Colonic mucosa (tissue), 4 donors: ENCODE measurements around the gene MCU. TPM values are rescaled to one million over a fixed set of nuclear protein-coding genes. Genes with fewer than 3 reads are reported as not detected.
"Not testable (repeated sequence)": the region's sequence is repeated elsewhere in the genome, so short reads cannot be mapped to it uniquely, and the experiment has no call there.

Experiments
- DNase-seq: peaks from one replicate; pipeline ENCODE4 v3.0.0-alpha.2; 2020
- H3K27ac ChIP-seq: fragments of 200-600 bp; one replicate; pipeline ENCODE4 v1.8.0; 2021
- H3K27me3 ChIP-seq: fragments of 200-600 bp; one replicate; pipeline ENCODE4 v1.8.0; 2021
- H3K36me3 ChIP-seq: fragments of 200-600 bp; one replicate; pipeline ENCODE4 v1.8.0; 2021
- H3K4me1 ChIP-seq: fragments of 200-600 bp; one replicate; pipeline ENCODE4 v1.8.0; 2021; ENCODE audit warnings: mild to moderate bottlenecking
- H3K4me3 ChIP-seq: fragments of 200-600 bp; one replicate; pipeline ENCODE4 v1.8.0; 2021
- H3K9ac ChIP-seq, 2 donors: one replicate each; pipeline ENCODE4 v1.7.0; 2013; ENCODE audit warnings: control low read depth in 2 of 2, low read depth in 2 of 2, low read length in 2 of 2
- H3K9me3 ChIP-seq: fragments of 200-600 bp; one replicate; pipeline ENCODE4 v1.8.0; 2021
- intact Hi-C: fragments of 100-400 bp; cut with DNase I; formaldehyde crosslinking; loops from one replicate; pipeline ENCODE4 v1.14.1; 2022
- total RNA-seq, 2 donors: library from RNA; stranded (reverse); fragmentation: NEBNext Ultra II Directional in 1 of 2; extraction: Animal tissue kit (Norgen Biotek cat#: 25700) in 1 of 2; gene quantifications; one replicate each; pipeline ENCODE4 v1.2.1, GENCODE V29; 2021
- TF ChIP-seq, protein P1 (sequence below): fragments of 200-600 bp; IDR thresholded peaks from one replicate; pipeline ENCODE4 v1.8.0; 2022; ENCODE audit warnings: antibody characterized with exemption, mild to moderate bottlenecking
- donor health status: healthy.
- donor health status: DM: no; HTN: no; CAD: no.
- donor health status: DM: no; HTN: no; CAD: no.

The MCU gene
- total RNA-seq, 2 donors from 2014 or later = 88.7 to 109 TPM

DNA sequence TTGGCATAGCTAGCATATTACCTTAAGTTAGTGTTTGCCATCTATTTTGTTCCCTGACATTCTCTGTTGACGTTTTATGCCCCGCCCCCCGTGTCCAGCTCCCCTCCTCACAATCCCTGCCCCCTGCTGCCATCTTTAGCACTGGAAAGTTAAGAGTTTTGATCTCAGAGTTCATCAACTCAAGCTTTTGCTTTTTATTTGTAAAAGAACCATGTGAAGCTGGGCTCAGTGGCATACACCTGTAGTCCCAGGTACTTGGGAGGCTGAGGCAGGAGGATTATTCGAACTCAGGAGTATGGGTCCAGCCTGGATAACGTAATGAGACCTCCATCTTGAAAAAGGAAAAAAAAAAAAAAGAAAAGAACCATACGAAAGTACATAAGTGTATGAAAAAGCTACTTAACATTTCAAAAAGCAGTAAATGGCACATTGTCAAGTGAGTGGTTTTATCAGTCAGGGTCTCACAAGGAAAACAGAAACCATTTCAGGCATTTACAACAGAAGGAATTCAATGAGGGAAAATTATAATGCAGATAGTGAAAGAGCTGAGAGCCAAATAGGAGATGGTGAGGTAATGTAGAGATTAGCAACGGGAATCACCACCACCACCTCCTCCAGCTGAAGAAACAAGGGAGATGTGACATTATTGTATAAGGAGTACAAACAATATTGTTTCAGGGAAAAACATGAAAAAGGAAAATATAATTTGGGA is 64.9 kb downstream of the MCU start:
- no peaks in the 10 kb centered on the region for H3K4me1 ChIP-seq
- TF ChIP-seq, protein P1, sequence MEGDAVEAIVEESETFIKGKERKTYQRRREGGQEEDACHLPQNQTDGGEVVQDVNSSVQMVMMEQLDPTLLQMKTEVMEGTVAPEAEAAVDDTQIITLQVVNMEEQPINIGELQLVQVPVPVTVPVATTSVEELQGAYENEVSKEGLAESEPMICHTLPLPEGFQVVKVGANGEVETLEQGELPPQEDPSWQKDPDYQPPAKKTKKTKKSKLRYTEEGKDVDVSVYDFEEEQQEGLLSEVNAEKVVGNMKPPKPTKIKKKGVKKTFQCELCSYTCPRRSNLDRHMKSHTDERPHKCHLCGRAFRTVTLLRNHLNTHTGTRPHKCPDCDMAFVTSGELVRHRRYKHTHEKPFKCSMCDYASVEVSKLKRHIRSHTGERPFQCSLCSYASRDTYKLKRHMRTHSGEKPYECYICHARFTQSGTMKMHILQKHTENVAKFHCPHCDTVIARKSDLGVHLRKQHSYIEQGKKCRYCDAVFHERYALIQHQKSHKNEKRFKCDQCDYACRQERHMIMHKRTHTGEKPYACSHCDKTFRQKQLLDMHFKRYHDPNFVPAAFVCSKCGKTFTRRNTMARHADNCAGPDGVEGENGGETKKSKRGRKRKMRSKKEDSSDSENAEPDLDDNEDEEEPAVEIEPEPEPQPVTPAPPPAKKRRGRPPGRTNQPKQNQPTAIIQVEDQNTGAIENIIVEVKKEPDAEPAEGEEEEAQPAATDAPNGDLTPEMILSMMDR = no peak
- no peaks in the 10 kb centered on the region for H3K27me3 ChIP-seq
- no peak overlapping the region for H3K9ac ChIP-seq
- no peak for DNase-seq
- intact Hi-C loops = no loop called here
- no peaks in the 10 kb centered on the region for H3K36me3 ChIP-seq
- no peaks in the 10 kb centered on the region for H3K9me3 ChIP-seq
- no peak overlapping the region for H3K4me3 ChIP-seq
- H3K27ac ChIP-seq = no peak overlapping the region

DNA sequence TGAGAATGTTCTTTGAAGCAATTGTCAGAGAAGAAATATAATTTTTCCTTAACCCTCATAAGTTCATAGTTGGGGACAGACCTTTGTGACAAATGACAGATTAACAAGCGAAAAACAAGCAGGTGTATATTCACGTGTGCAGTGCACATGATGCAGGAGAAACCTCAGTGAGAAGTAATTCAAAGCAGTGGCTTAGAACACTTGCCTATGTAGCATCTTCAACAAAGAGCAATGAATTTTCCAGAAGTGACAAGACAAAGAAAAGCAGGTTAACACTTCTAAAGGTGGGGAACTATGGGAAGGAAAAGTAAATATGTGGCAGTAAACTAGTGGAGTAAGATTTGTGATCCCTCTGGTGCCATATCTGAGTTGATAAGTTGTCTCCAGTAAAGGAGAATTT is 65.8 kb downstream of the MCU start:
- no peak for DNase-seq
- intact Hi-C loops = no loop called here
- TF ChIP-seq, protein P1 = no peak
- Histone ChIP-seq H3K4me1 (no peaks in the 10 kb centered on the region), H3K27ac (no peak overlapping the region), H3K4me3 (no peak overlapping the region), H3K36me3 (no peaks in the 10 kb centered on the region), H3K27me3 (no peaks in the 10 kb centered on the region), H3K9ac (no peak overlapping the region), H3K9me3 (no peaks in the 10 kb centered on the region)

DNA sequence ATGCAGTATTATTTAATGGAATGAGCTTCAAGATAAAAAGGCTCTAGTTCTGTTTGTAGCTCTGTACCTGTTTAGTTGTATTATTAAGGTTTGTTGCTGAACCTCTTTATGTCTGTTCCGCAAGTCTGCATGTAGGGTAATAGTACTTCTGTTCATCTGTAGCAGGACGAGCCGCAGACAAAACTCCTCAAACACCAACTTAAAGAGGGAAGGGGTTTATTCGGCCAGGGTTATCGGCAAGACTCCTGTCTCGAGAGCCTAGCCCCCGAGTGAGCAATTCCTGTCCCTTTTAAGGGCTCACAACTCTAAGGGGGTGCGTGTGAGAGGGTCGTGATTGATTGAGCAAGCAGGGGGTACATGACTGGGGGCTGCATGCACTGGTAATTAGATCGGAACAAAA is 67.0 kb downstream of the MCU start:
- intact Hi-C loops, H3K4me3 ChIP-seq, H3K27me3 ChIP-seq, H3K9ac ChIP-seq, H3K27ac ChIP-seq, DNase-seq, H3K9me3 ChIP-seq, H3K4me1 ChIP-seq, H3K36me3 ChIP-seq: not testable (repeated sequence)

DNA sequence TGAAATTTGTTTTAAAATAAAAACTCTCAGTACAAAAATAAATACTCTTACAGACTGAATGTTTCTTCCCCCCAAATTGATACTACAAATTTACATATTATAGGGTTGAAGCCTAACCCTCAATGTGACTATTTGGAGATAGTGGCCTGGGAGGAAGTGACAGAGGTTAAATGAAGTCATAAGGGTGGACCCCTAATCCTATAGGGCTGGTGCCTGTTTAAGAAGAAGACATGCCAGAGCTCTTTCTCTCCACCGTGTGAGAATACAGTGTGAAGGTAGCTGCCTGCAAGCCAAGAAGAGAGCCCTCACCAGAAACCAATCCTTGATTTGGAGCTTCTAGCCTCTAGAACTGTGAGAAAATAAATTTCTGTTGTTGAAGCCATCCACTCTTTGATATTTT is 67.6 kb downstream of the MCU start:
- DNase-seq = no peak
- Histone ChIP-seq H3K27me3 (no peaks in the 10 kb centered on the region), H3K27ac (no peak overlapping the region), H3K9me3 (no peaks in the 10 kb centered on the region), H3K4me1 (no peaks in the 10 kb centered on the region), H3K9ac (no peak overlapping the region), H3K4me3 (no peak overlapping the region), H3K36me3 (no peaks in the 10 kb centered on the region)
- intact Hi-C loops = no loop called here
- TF ChIP-seq, protein P1 = no peak

DNA sequence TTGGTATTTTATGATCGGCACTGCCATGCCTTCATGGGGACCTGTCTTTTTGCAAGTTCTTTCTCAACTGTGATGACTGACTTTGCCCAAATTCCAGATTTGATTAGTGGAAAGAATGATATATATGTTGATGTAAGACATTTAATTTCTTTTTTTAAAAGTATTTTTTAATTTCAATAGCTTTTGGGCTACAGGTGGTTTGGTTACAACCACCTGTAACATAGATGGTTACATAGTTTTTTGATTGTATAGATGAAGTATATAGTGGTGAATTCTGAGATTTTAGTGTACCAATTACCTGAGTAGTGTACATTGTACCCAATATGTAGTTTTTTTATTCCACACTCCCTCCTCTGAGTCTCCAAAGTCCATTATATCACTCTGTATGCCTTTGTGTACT is 69.6 kb downstream of the MCU start:
- no peak overlapping the region for H3K9ac ChIP-seq
- no peaks in the 10 kb centered on the region for H3K9me3 ChIP-seq
- no peaks in the 10 kb centered on the region for H3K27me3 ChIP-seq
- H3K36me3 ChIP-seq = no peaks in the 10 kb centered on the region
- DNase-seq = no peak
- H3K4me3 ChIP-seq = no peak overlapping the region
- no peak overlapping the region for H3K27ac ChIP-seq
- intact Hi-C loops = no loop called here
- H3K4me1 ChIP-seq = no peaks in the 10 kb centered on the region
- TF ChIP-seq, protein P1 = no peak

DNA sequence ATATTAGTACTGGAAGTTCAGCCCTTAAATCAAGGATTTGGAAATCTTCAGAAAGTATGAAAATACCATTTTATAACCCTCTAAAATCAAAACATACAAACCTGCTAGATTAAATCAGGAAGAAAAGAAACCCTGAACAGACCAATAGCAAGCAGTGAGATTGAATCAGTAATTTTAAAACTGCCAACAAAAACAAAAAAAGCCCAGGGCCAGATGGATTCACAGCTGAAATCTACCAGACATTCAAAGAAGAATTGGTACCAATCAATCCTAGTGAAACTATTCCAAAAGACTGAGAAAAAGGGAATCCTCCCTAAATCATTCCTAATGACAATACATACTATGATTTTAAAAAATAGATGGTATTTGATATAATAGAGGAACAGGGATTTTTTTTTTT is 70.1 kb downstream of the MCU start:
- TF ChIP-seq, protein P1 = no peak
- H3K9me3 ChIP-seq = no peaks in the 10 kb centered on the region
- intact Hi-C loops = no loop called here
- H3K27me3 ChIP-seq = no peaks in the 10 kb centered on the region
- no peak overlapping the region for H3K27ac ChIP-seq
- no peaks in the 10 kb centered on the region for H3K4me1 ChIP-seq
- H3K4me3 ChIP-seq = no peak overlapping the region
- no peak for DNase-seq
- no peak overlapping the region for H3K9ac ChIP-seq
- H3K36me3 ChIP-seq = no peaks in the 10 kb centered on the region
